CD4-positive, alpha-beta T cell treated with Interleukin-21 for 1 hour (primary cell): ENCODE measurements around the gene UNC80.

Experiments used
- DNase-seq: peaks from one replicate; pipeline ENCODE4 v3.0.0-alpha.2; 2020

The UNC80 gene

DNA sequence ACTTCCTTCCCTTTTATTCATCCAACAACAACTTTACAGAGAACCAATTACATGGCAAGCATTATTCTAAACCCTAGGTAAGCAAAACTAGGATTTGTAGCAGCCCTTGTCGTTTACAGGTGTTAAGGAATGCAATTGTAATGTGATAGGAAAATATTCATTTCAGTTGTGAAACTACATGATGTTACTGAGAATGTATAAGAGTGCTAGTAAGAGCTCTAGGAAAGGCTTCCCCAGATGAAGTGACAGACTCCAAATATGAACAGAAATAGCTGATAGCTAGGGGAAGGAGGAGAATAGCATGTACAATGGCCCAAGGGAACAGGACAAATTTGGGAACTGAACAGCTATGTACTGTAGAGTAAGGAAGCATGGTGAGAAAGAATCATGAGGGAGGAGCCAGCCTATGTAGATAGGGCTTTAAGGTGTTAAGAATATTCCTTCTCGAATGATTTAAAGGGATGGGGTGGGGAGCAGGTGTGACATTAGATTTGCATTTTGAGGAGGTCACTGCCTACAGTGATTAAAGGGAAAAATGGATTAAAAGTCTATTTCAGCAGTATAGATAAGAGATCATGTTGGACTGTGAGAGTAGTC, 262.6 kb downstream of the UNC80 start:
- DNase-seq = no peak

DNA sequence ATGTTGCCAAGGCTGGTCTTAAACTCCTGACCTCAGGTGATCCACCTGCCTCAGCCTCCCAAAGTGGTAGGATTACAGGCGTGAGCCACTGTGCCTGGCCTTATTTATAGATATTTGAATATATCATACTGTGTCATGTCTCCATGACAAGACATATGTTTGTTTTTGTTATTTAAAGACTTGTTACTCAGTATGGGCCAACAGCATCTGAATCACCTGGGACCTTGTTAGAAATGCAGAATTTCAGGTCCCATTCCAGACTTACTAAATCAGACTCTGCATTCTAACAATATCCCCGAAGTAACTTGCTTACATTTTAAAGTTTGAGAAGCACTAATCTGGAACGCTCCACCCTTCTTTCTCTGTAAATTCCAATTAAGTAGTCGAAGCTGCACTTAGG, 264.0 kb downstream of the UNC80 start:
- no peak for DNase-seq

- DNase-seq = no peak
Observed at GRCh38 chr2:210038078-210038477, 266.4 kb downstream of the UNC80 start.

DNA sequence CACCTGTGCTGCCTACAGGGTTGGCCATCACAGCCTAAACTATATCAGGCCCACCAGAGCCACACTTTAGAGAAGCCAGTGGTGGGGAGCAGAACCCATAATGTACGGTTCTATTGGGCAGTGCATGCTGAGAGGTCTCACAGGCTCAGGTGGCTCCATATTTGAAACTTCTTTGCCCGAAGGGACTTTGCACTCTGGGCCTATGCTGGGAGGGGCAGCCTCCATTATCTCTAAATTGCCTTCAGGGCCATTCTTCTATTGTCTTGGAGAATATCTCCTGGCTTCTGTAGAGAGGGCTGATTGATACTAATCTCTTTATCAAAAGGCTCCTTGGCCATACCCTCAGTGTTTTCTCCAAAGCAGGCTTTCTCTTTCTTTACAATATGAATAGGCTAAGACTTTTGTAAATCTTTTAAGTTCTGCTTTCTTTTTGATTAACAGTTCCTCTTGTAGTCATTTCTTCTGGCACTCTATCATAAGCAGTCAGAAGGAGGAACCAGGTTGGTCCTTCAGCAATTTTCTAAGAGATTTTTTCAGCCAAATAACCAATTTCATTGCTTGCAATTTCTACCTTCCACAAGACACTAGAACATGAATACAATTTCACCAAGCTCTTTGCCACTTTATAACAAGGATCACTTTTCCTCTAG, 275.3 kb downstream of the UNC80 start:
- DNase-seq = no peak
